IPS-18a (cell line): ENCODE data around the gene PPP1R9B.

ENCODE experiments used
- H3K27ac ChIP-seq: one replicate; pipeline ENCODE4 v1.5.1; 2013; ENCODE audit warnings: low read length
- H3K27me3 ChIP-seq: one replicate; pipeline ENCODE4 v1.6.1; 2013; ENCODE audit warnings: mild to moderate bottlenecking, low read length; ENCODE audit not compliant: control insufficient read depth, insufficient read depth
- H3K36me3 ChIP-seq: one replicate; pipeline ENCODE4 v1.6.1; 2013; ENCODE audit warnings: low read depth, low read length; ENCODE audit not compliant: control insufficient read depth
- H3K4me1 ChIP-seq: one replicate; pipeline ENCODE4 v1.6.1; 2013; ENCODE audit warnings: low read depth, low read length; ENCODE audit not compliant: control insufficient read depth
- H3K4me3 ChIP-seq: one replicate; pipeline ENCODE4 v1.5.1; 2013; ENCODE audit warnings: low read length
- H3K9ac ChIP-seq: one replicate; pipeline ENCODE4 v1.6.1; 2013; ENCODE audit warnings: mild to moderate bottlenecking, low read length, moderate library complexity
- H3K9me3 ChIP-seq: one replicate; pipeline ENCODE4 v1.6.1; 2013; ENCODE audit warnings: low read depth, low read length; ENCODE audit not compliant: control insufficient read depth

PPP1R9B gene

DNA sequence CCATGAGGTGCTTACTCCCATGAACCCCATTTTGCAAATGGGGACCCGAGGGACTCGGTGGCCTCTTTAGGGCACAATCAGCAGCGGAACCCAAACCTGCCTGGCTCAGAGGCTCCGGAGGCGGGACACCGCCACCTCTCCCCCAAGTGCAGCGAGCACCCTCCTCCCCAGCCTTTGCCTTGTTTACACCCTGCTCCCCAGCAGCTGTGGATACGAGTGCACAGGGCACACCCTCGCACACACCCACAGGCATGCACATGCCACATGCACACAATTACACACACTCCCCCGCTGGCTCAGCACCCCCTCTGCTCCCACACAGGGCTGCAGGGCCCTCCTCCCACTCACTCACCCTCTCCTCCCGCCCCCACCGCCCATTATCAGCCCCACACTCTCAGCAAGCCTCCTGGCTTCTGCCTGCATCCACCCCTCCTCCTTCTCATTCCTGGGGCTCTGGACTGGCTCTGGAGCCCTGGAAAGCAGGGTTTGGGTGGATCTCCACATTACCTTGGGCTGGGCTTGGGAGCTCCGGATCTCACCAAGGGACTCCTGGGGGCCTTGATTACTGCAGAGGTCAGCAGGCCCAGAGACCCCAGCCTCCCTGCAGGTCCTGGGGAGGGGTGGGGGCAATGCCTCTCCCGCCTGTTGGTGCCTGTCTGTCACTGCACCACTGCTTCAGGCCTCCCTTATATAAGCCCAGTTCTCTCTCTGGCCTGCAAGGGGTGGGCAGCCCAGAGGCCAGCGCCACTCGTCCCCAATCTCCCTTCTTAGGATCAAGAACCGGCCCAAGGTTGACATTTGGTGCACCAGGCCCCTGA is 48.9 kb downstream of the PPP1R9B start:
- Histone ChIP-seq H3K4me1 (peaks cover 14% of the 10 kb centered on the region), H3K4me3 (peak overlapping the region; percentile 11), H3K9me3 (no peaks in the 10 kb centered on the region), H3K9ac (no peak overlapping the region), H3K36me3 (no peaks in the 10 kb centered on the region), H3K27me3 (no peaks in the 10 kb centered on the region), H3K27ac (no peak overlapping the region)

- Histone ChIP-seq H3K9ac (no peak overlapping the region), H3K36me3 (no peaks in the 10 kb centered on the region), H3K27me3 (no peaks in the 10 kb centered on the region), H3K4me1 (peaks cover 16% of the 10 kb centered on the region), H3K4me3 (peak overlapping the region; percentile 11), H3K27ac (no peak overlapping the region), H3K9me3 (no peaks in the 10 kb centered on the region)
These were observed 49.5 kb downstream of the PPP1R9B start for GRCh38 chr17:50100921-50101345.

DNA sequence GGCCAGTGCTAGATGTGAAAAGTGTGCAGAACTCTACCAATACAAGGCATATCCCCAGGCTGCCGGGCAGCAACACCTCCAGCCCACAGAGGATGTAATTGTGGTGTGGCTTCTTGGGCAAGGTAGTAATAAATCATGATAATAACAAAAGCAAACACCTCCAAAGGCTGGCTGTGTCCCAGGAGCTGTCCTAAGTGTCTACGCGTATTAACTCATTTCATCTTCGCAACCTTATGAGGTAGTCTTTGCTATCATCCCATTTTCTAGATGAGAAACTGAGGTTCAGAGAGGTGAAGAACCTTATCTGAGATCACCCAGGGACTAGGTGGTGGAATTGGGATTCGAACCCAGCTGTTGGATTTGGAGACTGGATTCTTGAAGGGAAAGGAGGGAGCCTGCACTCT is 50.0 kb downstream of the PPP1R9B start:
- Histone ChIP-seq H3K27me3 (no peaks in the 10 kb centered on the region), H3K9me3 (no peaks in the 10 kb centered on the region), H3K4me3 (no peak overlapping the region), H3K9ac (no peak overlapping the region), H3K36me3 (no peaks in the 10 kb centered on the region), H3K4me1 (peaks cover 20% of the 10 kb centered on the region), H3K27ac (no peak overlapping the region)

DNA sequence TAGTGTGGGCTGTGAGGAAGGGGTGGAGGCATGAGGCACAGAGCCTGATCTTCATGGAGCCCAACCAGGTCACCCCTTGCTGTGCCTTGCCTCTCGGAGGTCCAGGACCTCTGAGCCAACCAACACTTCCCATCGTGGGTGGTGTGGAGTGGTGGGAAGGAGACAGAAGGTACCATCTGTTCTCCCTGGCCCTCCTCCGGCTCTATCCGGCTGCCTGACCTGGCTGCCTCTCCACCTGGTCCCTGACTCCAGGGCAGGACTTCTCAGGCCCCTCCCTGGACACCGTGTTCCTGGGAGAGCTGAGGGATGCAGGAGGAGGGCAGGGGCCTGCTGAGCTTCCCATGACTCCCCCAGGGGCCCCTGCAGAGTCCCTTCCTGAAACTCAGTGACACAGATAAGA is 51.5 kb downstream of the PPP1R9B start:
- no peak overlapping the region for H3K27ac ChIP-seq
- peaks cover 4% of the 10 kb centered on the region for H3K27me3 ChIP-seq
- no peaks in the 10 kb centered on the region for H3K36me3 ChIP-seq
- H3K4me1 ChIP-seq, result peaks cover 24% of the 10 kb centered on the region
- no peak overlapping the region for H3K4me3 ChIP-seq
- no peaks in the 10 kb centered on the region for H3K9me3 ChIP-seq
- no peak overlapping the region for H3K9ac ChIP-seq

- Histone ChIP-seq H3K9me3 (no peaks in the 10 kb centered on the region), H3K4me3 (no peak overlapping the region), H3K27ac (no peak overlapping the region), H3K27me3 (peaks cover 4% of the 10 kb centered on the region), H3K9ac (no peak overlapping the region), H3K4me1 (peaks cover 24% of the 10 kb centered on the region), H3K36me3 (no peaks in the 10 kb centered on the region)
These were observed 51.9 kb downstream of the PPP1R9B start for GRCh38 chr17:50098583-50098982.

DNA sequence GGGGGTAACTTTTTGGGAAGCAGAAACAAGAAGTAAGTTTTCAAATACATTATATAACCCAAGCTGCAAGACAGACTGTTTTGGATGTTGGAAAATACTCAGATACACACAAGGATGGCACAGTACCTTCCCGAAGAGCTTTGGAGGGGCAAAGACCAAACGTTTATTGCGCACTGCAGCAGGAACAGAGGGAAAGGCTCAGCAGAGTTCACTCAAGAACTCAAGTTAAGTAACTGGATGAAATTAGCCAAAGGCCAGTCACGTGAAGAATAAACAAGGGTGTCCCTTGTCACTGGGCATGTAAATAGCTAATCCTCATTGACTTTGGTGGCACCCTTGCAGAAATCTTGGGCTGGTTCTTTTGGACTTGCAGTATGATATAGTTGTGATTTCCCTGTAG is 52.6 kb downstream of the PPP1R9B start:
- H3K27me3 ChIP-seq, result peaks cover 4% of the 10 kb centered on the region
- H3K9me3 ChIP-seq, result no peaks in the 10 kb centered on the region
- H3K4me3 ChIP-seq, result no peak overlapping the region
- H3K9ac ChIP-seq, result no peak overlapping the region
- H3K4me1 ChIP-seq, result peaks cover 24% of the 10 kb centered on the region
- H3K27ac ChIP-seq, result no peak overlapping the region
- no peaks in the 10 kb centered on the region for H3K36me3 ChIP-seq

DNA sequence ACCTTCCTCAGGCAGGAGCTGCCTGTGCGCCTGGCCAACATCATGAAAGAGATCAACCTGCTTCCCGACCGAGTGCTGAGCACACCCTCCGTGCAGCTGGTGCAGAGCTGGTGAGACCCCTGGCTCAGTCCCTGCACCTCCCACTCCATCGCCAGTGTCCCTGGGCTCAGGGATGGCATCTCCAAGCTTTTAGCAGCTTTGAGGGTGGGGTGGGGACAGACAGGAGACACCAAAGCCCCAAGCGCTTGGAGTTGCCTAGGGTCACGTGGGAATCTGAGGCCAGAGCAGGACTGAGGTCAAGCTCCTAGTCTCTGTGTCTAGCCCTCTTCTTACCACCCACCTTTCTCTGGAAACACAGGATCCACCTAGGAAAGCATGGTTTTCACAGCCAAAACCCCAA is 53.0 kb downstream of the PPP1R9B start:
- peaks cover 24% of the 10 kb centered on the region for H3K4me1 ChIP-seq
- H3K9me3 ChIP-seq, result no peaks in the 10 kb centered on the region
- H3K36me3 ChIP-seq, result no peaks in the 10 kb centered on the region
- H3K9ac ChIP-seq, result no peak overlapping the region
- H3K4me3 ChIP-seq, result no peak overlapping the region
- H3K27ac ChIP-seq, result no peak overlapping the region
- peaks cover 4% of the 10 kb centered on the region for H3K27me3 ChIP-seq

DNA sequence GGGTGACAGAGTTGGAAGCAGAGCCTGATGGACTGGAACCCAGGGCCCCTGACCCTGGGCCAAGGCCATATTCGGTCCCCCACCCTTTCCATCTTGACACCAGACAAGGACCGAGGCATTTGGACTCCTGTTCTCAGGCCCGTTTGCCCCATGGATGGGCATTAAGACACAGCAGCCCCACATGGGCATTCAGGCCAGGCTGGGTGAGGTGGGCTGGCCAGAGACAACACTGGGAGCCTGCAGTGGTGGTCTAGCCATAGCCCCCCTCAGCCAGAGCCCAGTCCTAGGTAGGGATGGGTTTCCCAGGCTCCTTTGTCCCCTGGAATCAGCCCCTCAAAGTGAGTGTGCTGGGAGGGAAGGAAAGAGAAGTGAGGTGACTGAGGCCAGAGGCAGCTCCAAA is 53.7 kb downstream of the PPP1R9B start:
- no peak overlapping the region for H3K27ac ChIP-seq
- H3K9ac ChIP-seq, result no peak overlapping the region

GRCh38 chr17:50096092-50096491 is 54.4 kb downstream of the PPP1R9B start:
- H3K27ac ChIP-seq, result no peak overlapping the region
- peaks cover 17% of the 10 kb centered on the region for H3K4me1 ChIP-seq
- H3K36me3 ChIP-seq, result no peaks in the 10 kb centered on the region
- H3K9me3 ChIP-seq, result no peaks in the 10 kb centered on the region
- H3K27me3 ChIP-seq, result peaks cover 4% of the 10 kb centered on the region
- H3K4me3 ChIP-seq, result peak overlapping the region; percentile 88
- H3K9ac ChIP-seq, result peak overlapping the region; percentile 59

More for the DNA sequence above, 53.7 kb downstream of the PPP1R9B start:
- Histone ChIP-seq H3K27me3 (peaks cover 4% of the 10 kb centered on the region), H3K36me3 (no peaks in the 10 kb centered on the region), H3K9me3 (no peaks in the 10 kb centered on the region), H3K4me3 (no peak overlapping the region), H3K4me1 (peaks cover 24% of the 10 kb centered on the region)

GRCh38 chr17:50095626-50096037 is 54.8 kb downstream of the PPP1R9B start:
- H3K4me1 ChIP-seq, result peaks cover 12% of the 10 kb centered on the region
- H3K36me3 ChIP-seq, result no peaks in the 10 kb centered on the region
- no peaks in the 10 kb centered on the region for H3K9me3 ChIP-seq
- peak overlapping the region; percentile 59 for H3K9ac ChIP-seq
- no peak overlapping the region for H3K27ac ChIP-seq
- peak overlapping the region; percentile 88 for H3K4me3 ChIP-seq
- peaks cover 4% of the 10 kb centered on the region for H3K27me3 ChIP-seq

- H3K9ac ChIP-seq, result peak within 1 kb of the TSS; percentile 59
- no peaks in the 10 kb centered on the region for H3K36me3 ChIP-seq
- peaks cover 4% of the 10 kb centered on the region for H3K27me3 ChIP-seq
- peak within 1 kb of the TSS; percentile 88 for H3K4me3 ChIP-seq
- no peaks in the 10 kb centered on the region for H3K9me3 ChIP-seq
- H3K4me1 ChIP-seq, result peaks cover 10% of the 10 kb centered on the region
- H3K27ac ChIP-seq, result no peak within 1 kb of the TSS
These were observed 55.5 kb downstream of the PPP1R9B start, which contains the start of gene PDK2 for GRCh38 chr17:50094753-50095619. Gene PDK2 (plus strand): TSS chr17:50095351. CDS start chr17:50095436, 85 bp downstream.
